Thyroid gland (tissue), 4 donors: Measurements from ENCODE around the gene EFCAB6.

Experiments
- CTCF ChIP-seq, 6 experiments: fragments of 200-600 bp in 3 of 6; fragments of 450-650 bp in 3 of 6; sonication (generic) in 3 of 6; IDR thresholded peaks; one replicate each; pipeline ENCODE4 v1.5.1; 2016 to 2019; ENCODE audit warnings: antibody characterized with exemption in 6 of 6, mild to moderate bottlenecking in 2 of 6, inconsistent platforms in 1 of 6, moderate library complexity in 1 of 6
- POLR2A ChIP-seq, 2 donors: fragments of 450-650 bp; IDR thresholded peaks; one replicate each; pipeline ENCODE4 v1.6.1; 2017; ENCODE audit warnings: antibody characterized with exemption in 2 of 2, mild to moderate bottlenecking in 2 of 2, moderate library complexity in 1 of 2

GRCh38 chr22:43574738-43575137, 237.4 kb downstream of the EFCAB6 start:
- no peak for TF ChIP-seq CTCF (IDR thresholded peaks at IDR 0.05)
- TF ChIP-seq POLR2A (IDR thresholded peaks at IDR 0.05) = no peak
